H1 (cell line): ENCODE results near the gene TSPAN32. TPM values are rescaled to one million over a fixed set of nuclear protein-coding genes. Genes with fewer than 3 reads are reported as not detected.

Experiments
- CTCF ChIA-PET: fragments of 300-600 bp; sonication (Branson Sonifier 250); formaldehyde crosslinking; loops from one replicate; lab custom pipeline; 2021; ENCODE audit not compliant: partially characterized antibody; lab: Charles Lee
- POLR2A ChIA-PET: fragments of 300-600 bp; sonication (Branson Sonifier 250); formaldehyde crosslinking; loops from one replicate; lab custom pipeline; 2021; ENCODE audit warnings: inconsistent platforms; ENCODE audit not compliant: partially characterized antibody; lab: Charles Lee
- DNase-seq, 2 experiments: peaks; one replicate each; pipeline versions ENCODE4 v3.0.0 to v3.0.0-alpha.2; 2010 to 2022; ENCODE audit warnings: low spot score in 2 of 2, low read depth in 1 of 2, mixed read lengths in 1 of 2
- FAIRE-seq: peaks from 2 replicates; lab custom pipeline; 2011; peaks lifted over from hg19 to GRCh38; lab: Jason Lieb, UNC
- H2AFZ ChIP-seq: 2 replicates; pipeline ENCODE4 v1.8.1; 2012; ENCODE audit warnings: low read length, inconsistent platforms
- H2AK5ac ChIP-seq: 2 replicates; pipeline ENCODE4 v1.6.1; 2013; ENCODE audit warnings: low read depth, low read length
- H2BK120ac ChIP-seq: replicated peaks from 2 replicates; pipeline ENCODE3; 2013; ENCODE audit warnings: low read depth, low read length, inconsistent platforms
- H2BK12ac ChIP-seq: 2 replicates; pipeline ENCODE4 v1.6.1; 2013; ENCODE audit warnings: low read depth, low read length
- H2BK15ac ChIP-seq: 2 replicates; pipeline ENCODE4 v1.6.1; 2013; ENCODE audit warnings: low read length
- H2BK20ac ChIP-seq: 2 replicates; pipeline ENCODE4 v1.6.1; 2013; ENCODE audit warnings: low read length
- H2BK5ac ChIP-seq: 2 replicates; pipeline ENCODE4 v1.6.1; 2013; ENCODE audit warnings: low read depth, low read length
- H3K14ac ChIP-seq: 2 replicates; pipeline ENCODE4 v1.6.1; 2013; ENCODE audit warnings: inconsistent platforms; ENCODE audit not compliant: insufficient read length
- H3K18ac ChIP-seq: 2 replicates; pipeline ENCODE4 v1.6.1; 2013; ENCODE audit warnings: low read length; ENCODE audit errors: extremely low read depth
- H3K23ac ChIP-seq: 2 replicates; pipeline ENCODE4 v1.6.1; 2013; ENCODE audit warnings: inconsistent platforms; ENCODE audit not compliant: insufficient read length
- H3K23me2 ChIP-seq: 2 replicates; pipeline ENCODE4 v1.6.1; 2013; ENCODE audit warnings: low read depth, low read length
- H3K27ac ChIP-seq: 2 replicates; pipeline ENCODE4 v1.6.1; 2011; ENCODE audit warnings: low read depth, low read length, inconsistent platforms
- H3K27me3 ChIP-seq, 4 experiments: replicated peaks in 1 of 4; 1 replicate in 1 of 4; 2 replicates in 3 of 4; pipeline versions ENCODE4 v1.6.1 to v1.8.1; 2011 to 2013; ENCODE audit warnings: low read length in 3 of 4, mild to moderate bottlenecking in 3 of 4, inconsistent platforms in 2 of 4, mixed read lengths in 2 of 4, moderate library complexity in 1 of 4; ENCODE audit not compliant: control insufficient read depth in 3 of 4, insufficient read depth in 3 of 4; ENCODE audit errors: extremely low read depth in 1 of 4
- H3K36me3 ChIP-seq, 4 experiments: 2 replicates each; pipeline versions ENCODE4 v1.6.1 to v1.8.1; 2011 to 2013; ENCODE audit warnings: mild to moderate bottlenecking in 4 of 4, low read length in 3 of 4, moderate library complexity in 2 of 4, control low read depth in 1 of 4, inconsistent platforms in 1 of 4; ENCODE audit not compliant: insufficient read depth in 4 of 4, control insufficient read depth in 2 of 4
- H3K4ac ChIP-seq: replicated peaks from 2 replicates; pipeline ENCODE3; 2013; ENCODE audit warnings: low read length, low read depth, mixed read lengths, inconsistent platforms; ENCODE audit not compliant: insufficient read length
- H3K4me1 ChIP-seq, 4 experiments: replicated peaks in 1 of 4; 1 replicate in 1 of 4; 2 replicates in 3 of 4; pipeline versions ENCODE4 v1.6.1 to v1.8.1; 2011 to 2013; ENCODE audit warnings: low read length in 3 of 4, inconsistent platforms in 2 of 4, mixed read lengths in 1 of 4; ENCODE audit not compliant: insufficient read depth in 4 of 4, control insufficient read depth in 3 of 4
- H3K4me2 ChIP-seq, 2 experiments: 2 replicates each; pipeline versions ENCODE4 v1.6.1 to v1.8.1; 2011 to 2013; ENCODE audit warnings: low read depth in 2 of 2, low read length in 2 of 2, control low read depth in 1 of 2, inconsistent platforms in 1 of 2, mild to moderate bottlenecking in 1 of 2; ENCODE audit not compliant: insufficient read depth in 1 of 2
- H3K4me3 ChIP-seq, 4 experiments: fragments of 200-600, 300-600 bp in 1 of 4; sonication (generic), shearing (Covaris generic), sonication (Bioruptor Twin) in 1 of 4; 2 replicates each; pipeline versions ENCODE4 v1.5.1 to v1.8.1; 2011 to 2016; ENCODE audit warnings: low read length in 4 of 4, low read depth in 3 of 4, control low read depth in 2 of 4, inconsistent platforms in 2 of 4, mild to moderate bottlenecking in 2 of 4, mixed read lengths in 1 of 4, moderate library complexity in 1 of 4; ENCODE audit not compliant: insufficient read depth in 2 of 4; ENCODE audit errors: extremely low read depth in 1 of 4
- H3K56ac ChIP-seq: replicated peaks from 2 replicates; pipeline ENCODE3; 2013; ENCODE audit warnings: low read depth, mild to moderate bottlenecking, mixed read lengths, low read length, inconsistent platforms; ENCODE audit not compliant: insufficient read length
- H3K79me1 ChIP-seq: 2 replicates; pipeline ENCODE4 v1.6.1; 2013; ENCODE audit warnings: low read depth, low read length, control low read depth
- H3K79me2 ChIP-seq, 2 experiments: 2 replicates each; pipeline versions ENCODE4 v1.6.1 to v1.8.1; 2012 to 2013; ENCODE audit warnings: low read length in 2 of 2, mild to moderate bottlenecking in 2 of 2, inconsistent platforms in 1 of 2; ENCODE audit not compliant: insufficient read depth in 2 of 2, control insufficient read depth in 1 of 2
- H3K9ac ChIP-seq, 4 experiments: replicated peaks in 1 of 4; 1 replicate in 1 of 4; 2 replicates in 3 of 4; pipeline versions ENCODE4 v1.6.1 to v1.8.1; 2011 to 2013; ENCODE audit warnings: low read depth in 3 of 4, low read length in 3 of 4, control low read depth in 2 of 4, mild to moderate bottlenecking in 2 of 4, moderate library complexity in 2 of 4, inconsistent platforms in 1 of 4; ENCODE audit errors: extremely low read depth in 1 of 4
- H3K9me3 ChIP-seq, 2 experiments: 2 replicates each; pipeline versions ENCODE4 v1.6.1 to v1.8.1; 2012 to 2013; ENCODE audit warnings: mild to moderate bottlenecking in 2 of 2, moderate library complexity in 2 of 2, control low read depth in 1 of 2, inconsistent platforms in 1 of 2, low read depth in 1 of 2, low read length in 1 of 2, mixed read lengths in 1 of 2; ENCODE audit not compliant: insufficient read depth in 2 of 2
- H4K20me1 ChIP-seq, 2 experiments: replicated peaks in 1 of 2; 2 replicates each; pipeline versions ENCODE3 to v1.8.1; 2011 to 2013; ENCODE audit warnings: inconsistent platforms in 2 of 2, low read length in 2 of 2, mild to moderate bottlenecking in 1 of 2; ENCODE audit not compliant: insufficient read depth in 2 of 2, control insufficient read depth in 1 of 2
- H4K5ac ChIP-seq: 2 replicates; pipeline ENCODE4 v1.6.1; 2013; ENCODE audit warnings: low read length, low read depth, mixed read lengths, inconsistent platforms; ENCODE audit not compliant: insufficient read length
- H4K8ac ChIP-seq: 2 replicates; pipeline ENCODE4 v1.8.0; 2013; ENCODE audit warnings: mild to moderate bottlenecking, moderate library complexity, low read length, inconsistent platforms; ENCODE audit not compliant: insufficient read depth; ENCODE audit errors: extremely low read depth
- H4K91ac ChIP-seq: replicated peaks from 2 replicates; pipeline ENCODE3; 2013; ENCODE audit warnings: low read length, mixed read lengths, inconsistent platforms; ENCODE audit not compliant: insufficient read length
- BACH1 ChIP-seq: IDR thresholded peaks from 2 replicates; pipeline ENCODE4 v1.6.1; 2012; ENCODE audit warnings: low read length, improper control_type of control experiment
- CTBP2 ChIP-seq: IDR thresholded peaks from 2 replicates; pipeline ENCODE4 v1.7.0; 2011; ENCODE audit warnings: borderline replicate concordance, mild to moderate bottlenecking, moderate library complexity, mixed read lengths, low read length; ENCODE audit not compliant: insufficient read depth, insufficient read length
- EGR1 ChIP-seq: IDR thresholded peaks from 2 replicates; pipeline ENCODE4 v1.6.1; 2011; ENCODE audit warnings: low read depth, low read length, borderline replicate concordance
- KDM1A ChIP-seq: fragments of 200-600, 300-600 bp; sonication (generic); IDR thresholded peaks from 2 replicates; pipeline ENCODE4 v1.7.1; 2016; ENCODE audit warnings: mild to moderate bottlenecking, low read length, borderline replicate concordance
- NANOG ChIP-seq: IDR thresholded peaks from 2 replicates; pipeline ENCODE4 v1.6.1; 2011; ENCODE audit warnings: low read length, low read depth, mild to moderate bottlenecking, inconsistent platforms; ENCODE audit not compliant: insufficient read depth, poor library complexity, severe bottlenecking
- RAD21 ChIP-seq, 2 experiments: IDR thresholded peaks in 1 of 2; conservative IDR thresholded peaks in 1 of 2; 2 replicates each; pipeline ENCODE4 v1.6.1; 2011; ENCODE audit warnings: low read depth in 2 of 2, low read length in 2 of 2, improper control_type of control experiment in 1 of 2, inconsistent platforms in 1 of 2, mild to moderate bottlenecking in 1 of 2, moderate library complexity in 1 of 2
- RNF2 ChIP-seq: fragments of 200-900, 300-1000 bp; sonication (generic); IDR thresholded peaks from 2 replicates; pipeline ENCODE4 v1.7.1; 2016; ENCODE audit warnings: borderline replicate concordance, low read depth, mild to moderate bottlenecking, antibody characterized with exemption, low read length; ENCODE audit not compliant: poor library complexity, severe bottlenecking; ENCODE audit errors: missing control alignments
- WGBS, 2 experiments: shearing (Covaris generic) in 1 of 2; methylation state at CpG; one replicate each; pipeline versions ENCODE4 v1.1.6 to v1.1.7; 2013 to 2015; ENCODE audit warnings: low lambda C conversion rate in 2 of 2, mixed read lengths in 2 of 2, inconsistent platforms in 1 of 2, low coverage in 1 of 2, missing lambda C conversion rate in 1 of 2; ENCODE audit not compliant: insufficient replicate concordance in 2 of 2, insufficient coverage in 1 of 2, insufficient read length in 1 of 2; ENCODE audit errors: extremely low coverage in 1 of 2, missing lambda C conversion rate in 1 of 2; 5-methylcytosine and 5-hydroxymethylcytosine counted together
- polyA plus RNA-seq, 7 experiments: library from polyadenylated mRNA; depleted of rRNA in 3 of 7; stranded (reverse) in 5 of 7; unstranded in 2 of 7; fragments of >200 nt in 5 of 7; fragments of 200-250 nt in 2 of 7; gene quantifications; 1 replicate in 5 of 7; 2 replicates in 1 of 7; 4 replicates in 1 of 7; pipeline versions ENCODE4 v1.2.1 to v1.2.3, GENCODE V29; 2011 to 2013; ENCODE audit warnings: missing spikeins in 2 of 7, mixed read lengths in 2 of 7
- total RNA-seq: library from RNA; stranded (reverse); fragmentation: NEBNext Ultra II Directional; extraction: Animal tissue kit (Norgen Biotek cat#: 25700); gene quantifications from 2 replicates; pipeline ENCODE4 v1.2.1, GENCODE V29; 2021
- TF ChIP-seq, protein P1 (sequence below): IDR thresholded peaks from 2 replicates; pipeline ENCODE4 v1.6.1; 2012; ENCODE audit warnings: inconsistent platforms

TSPAN32 gene
- total and polyA plus RNA-seq, 2 of the 8 experiments (the other 6 are each of a cell fraction or from before 2014, with no cell fraction given): not detected

DNA sequence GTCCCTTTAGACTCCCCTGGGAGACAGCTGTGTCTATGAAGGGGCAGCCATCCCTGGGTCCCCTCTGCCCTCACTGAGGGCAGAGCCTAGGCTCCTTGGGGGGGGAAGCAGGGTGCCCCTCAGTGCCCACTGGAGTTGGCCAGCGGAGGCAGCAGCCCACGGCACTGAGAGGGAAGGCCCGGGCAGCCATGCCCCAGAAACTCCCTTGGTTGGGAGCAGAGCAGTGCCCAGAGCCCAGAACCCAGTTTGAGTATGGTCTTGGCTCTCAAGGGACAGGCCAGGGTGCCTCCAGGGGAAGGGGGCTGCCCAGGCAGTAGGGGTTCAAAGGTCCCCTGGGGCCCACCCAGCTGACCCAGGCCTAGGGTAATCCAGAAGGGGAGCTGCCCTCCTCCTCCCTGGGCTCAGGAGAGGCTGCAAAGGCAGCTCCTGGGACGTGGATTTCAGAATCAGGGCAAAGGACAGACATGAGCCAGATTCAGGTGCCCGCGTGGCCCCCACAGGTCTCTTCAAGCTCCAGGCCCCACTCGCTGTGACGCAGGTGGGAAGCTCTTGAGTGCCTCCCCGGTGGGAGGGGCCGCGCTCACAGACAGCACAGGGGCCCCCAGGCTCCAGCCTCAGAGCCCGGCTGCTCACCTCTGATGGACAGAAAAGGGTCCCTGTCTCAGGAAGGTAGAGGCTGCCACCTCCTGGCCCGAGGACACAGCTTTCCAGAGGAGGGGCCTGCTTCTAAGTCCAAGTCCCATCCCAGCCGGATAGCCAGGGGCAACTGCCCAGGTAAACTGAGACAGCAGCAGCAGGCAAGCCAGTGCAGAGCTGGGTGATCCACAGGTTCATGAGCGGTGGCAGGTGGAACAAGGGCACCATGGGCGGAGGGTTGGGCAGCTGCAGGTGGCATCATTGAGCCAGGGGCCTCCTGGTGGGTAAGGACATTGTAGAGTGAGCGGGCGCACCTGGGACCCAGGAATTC lies 2.7 kb upstream of the TSPAN32 start:
- Histone ChIP-seq H3K14ac (no peak overlapping the region), H3K9ac (no peak overlapping the region), H3K4me3 (no peak overlapping the region), H3K79me1 (no peaks in the 10 kb centered on the region), H3K36me3 (no peaks in the 10 kb centered on the region), H4K5ac (no peak overlapping the region), H2BK15ac (no peak overlapping the region), H3K79me2 (no peaks in the 10 kb centered on the region), H3K4me1 (no peaks in the 10 kb centered on the region), H2BK20ac (no peak overlapping the region), H3K4ac (peak overlapping the region; percentile 38), H2BK12ac (no peak overlapping the region), H3K23ac (no peak overlapping the region), H3K27ac (no peak overlapping the region), H2AK5ac (no peak overlapping the region), H3K56ac (no peak overlapping the region), H2BK5ac (no peak overlapping the region), H3K27me3 (peaks cover 0 to 2% (median 0%) of the 10 kb centered on the region in 4 experiments; a peak in 1 of 7 replicates), H4K91ac (no peak overlapping the region), H4K8ac (no peak overlapping the region), H2AFZ (no peak overlapping the region), H2BK120ac (no peak overlapping the region), H3K9me3 (no peaks in the 10 kb centered on the region), H3K4me2 (no peak overlapping the region), H4K20me1 (peaks cover 0 to 2% of the 10 kb centered on the region in 2 experiments), H3K23me2 (no peaks in the 10 kb centered on the region), H3K18ac (no peak overlapping the region)
- no peak for FAIRE-seq
- POLR2A ChIA-PET: interaction anchor here (1.7 kb wide), 1 partner anchor 102 kb away, joined by 5 read pairs; the partner anchor contains the start of gene TSSC4
- peak; percentile 25 to 68 for DNase-seq
- CTCF ChIA-PET: interaction anchor here (0.6 to 14.9 kb wide), 37 partner anchors 10 to 430 kb away, joined by 3 to 333 read pairs (median 5); partner anchors contain the start of gene TH
- WGBS, 2 experiments: 61% methylated on average over 15 of the region's 18 CpGs; no CpG with 5 or more reads in 1 of the 2 experiments
- TF ChIP-seq RAD21 (IDR thresholded peaks at IDR 0.05 in 1 of 2, conservative IDR thresholded peaks at IDR 0.05 in 1 of 2; ENCODE audit: low read depth in 2 of 2, low read length in 2 of 2) (peak; percentile 92), CTBP2 (no peak), KDM1A (no peak), NANOG (no peak), BACH1 (no peak), RNF2 (no peak), EGR1 (no peak)
- TF ChIP-seq, protein P1, sequence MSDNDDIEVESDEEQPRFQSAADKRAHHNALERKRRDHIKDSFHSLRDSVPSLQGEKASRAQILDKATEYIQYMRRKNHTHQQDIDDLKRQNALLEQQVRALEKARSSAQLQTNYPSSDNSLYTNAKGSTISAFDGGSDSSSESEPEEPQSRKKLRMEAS: no peak
